ENCODE measurements around the gene SULT1A2.
"Not testable (repeated sequence)": the region's sequence is repeated elsewhere in the genome, so short reads cannot be mapped to it uniquely, and the experiment has no call there.

The SULT1A2 gene

DNA sequence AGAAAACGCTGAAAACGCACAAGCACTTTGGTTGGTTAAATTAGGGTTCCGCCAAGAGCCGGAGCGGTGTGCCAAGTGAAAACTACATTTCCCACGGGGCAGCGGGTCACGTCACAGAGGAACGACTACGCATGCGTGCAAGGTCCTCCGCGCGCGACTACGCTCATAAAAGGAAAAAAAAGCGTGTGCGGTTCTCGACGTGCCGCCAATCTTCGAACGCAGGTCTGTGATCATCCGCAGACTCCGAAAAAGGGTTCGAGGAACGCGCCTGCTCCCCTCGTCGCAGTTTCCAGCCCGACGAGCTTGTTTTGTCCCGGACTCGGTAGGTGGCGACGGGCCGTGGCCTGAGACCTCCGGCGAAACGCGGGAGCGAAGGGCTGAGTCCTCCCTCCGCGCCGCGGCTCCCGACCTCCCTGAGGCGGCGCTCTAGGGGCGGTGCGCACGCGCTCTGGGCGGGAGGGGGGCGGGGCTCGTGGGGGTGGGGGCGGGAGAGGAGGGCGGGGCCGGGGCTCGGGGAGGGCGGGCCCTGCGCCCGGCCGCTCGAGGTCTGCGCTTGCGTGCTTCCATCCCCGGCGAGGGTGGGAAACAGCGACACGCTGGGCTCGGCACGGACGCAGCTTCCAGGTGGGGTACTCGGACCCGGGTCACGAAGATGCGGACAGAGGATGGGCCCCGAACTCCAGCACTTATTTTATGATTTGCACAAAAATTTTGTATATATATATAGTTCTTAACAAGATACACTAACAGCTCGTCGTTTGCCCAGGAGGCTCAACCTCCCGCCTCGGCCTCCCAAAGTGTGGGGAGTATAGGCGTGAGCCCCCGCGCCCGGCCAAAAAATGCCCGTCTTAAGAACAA, 42.8 kb downstream of the SULT1A2 start, which contains the start of gene SGF29:
TSS of gene SGF29 (plus strand) at position 145 of the 858 bp plus-strand sequence. CDS start 27,150 bp downstream, outside the sequence.
- peak in 2 of 3 experiments; percentile 15 to 42 for TF ChIP-seq CTCF (IDR thresholded peaks at IDR 0.05; ENCODE audit: unreplicated experiment in 3 of 3)
- no peaks in the 10 kb centered on the region for H3K9me3 Mint-ChIP-seq
- peak within 1 kb of the TSS; percentile 92 to 96 (median 94) for H3K4me3 Mint-ChIP-seq
- peak within 1 kb of the TSS; percentile 98 to 99 (median 99) for H3K27ac Mint-ChIP-seq
- peaks cover 15% of the 10 kb centered on the region for H3K36me3 Mint-ChIP-seq (ENCODE audit: low read depth)
- peaks cover 14% of the 10 kb centered on the region for H3K4me1 Mint-ChIP-seq
- H3K27me3 Mint-ChIP-seq (ENCODE audit: low read depth): no peaks in the 10 kb centered on the region

GRCh38 chr16:28549301-28549899, 47.5 kb downstream of the SULT1A2 start:
- Mint-ChIP-seq H3K27me3 (ENCODE audit: low read depth) (no peaks in the 10 kb centered on the region), H3K9me3 (no peaks in the 10 kb centered on the region), H3K36me3 (ENCODE audit: low read depth) (no peaks in the 10 kb centered on the region), H3K4me3 (peak overlapping the region in 2 of 3 experiments; percentile 49 to 74), H3K27ac (peak overlapping the region in 2 of 3 experiments; percentile 35 to 86), H3K4me1 (peaks cover under 1% of the 10 kb centered on the region)
- TF ChIP-seq CTCF (IDR thresholded peaks at IDR 0.05; ENCODE audit: unreplicated experiment in 3 of 3): peak; percentile 33 to 49 (median 39)

GRCh38 chr16:28548306-28548802, 48.5 kb downstream of the SULT1A2 start:
- no peak for TF ChIP-seq CTCF (IDR thresholded peaks at IDR 0.05; ENCODE audit: unreplicated experiment in 3 of 3)
- H3K36me3 Mint-ChIP-seq (ENCODE audit: low read depth): no peaks in the 10 kb centered on the region
- H3K27me3 Mint-ChIP-seq (ENCODE audit: low read depth): no peaks in the 10 kb centered on the region
- no peaks in the 10 kb centered on the region for H3K4me1 Mint-ChIP-seq
- no peak overlapping the region for H3K4me3 Mint-ChIP-seq
- H3K27ac Mint-ChIP-seq: no peak overlapping the region
- H3K9me3 Mint-ChIP-seq: no peaks in the 10 kb centered on the region

- H3K27ac Mint-ChIP-seq: no peak overlapping the region
- H3K9me3 Mint-ChIP-seq: no peaks in the 10 kb centered on the region
- no peaks in the 10 kb centered on the region for H3K4me1 Mint-ChIP-seq
- no peak for TF ChIP-seq CTCF (IDR thresholded peaks at IDR 0.05; ENCODE audit: unreplicated experiment in 3 of 3)
- H3K4me3 Mint-ChIP-seq: no peak overlapping the region
- no peaks in the 10 kb centered on the region for H3K36me3 Mint-ChIP-seq (ENCODE audit: low read depth)
- H3K27me3 Mint-ChIP-seq (ENCODE audit: low read depth): no peaks in the 10 kb centered on the region
Measured at GRCh38 chr16:28546626-28547025, 50.2 kb downstream of the SULT1A2 start.

- H3K4me3 Mint-ChIP-seq; H3K4me1 Mint-ChIP-seq; H3K27me3 Mint-ChIP-seq (ENCODE audit: low read depth); H3K9me3 Mint-ChIP-seq; H3K36me3 Mint-ChIP-seq (ENCODE audit: low read depth); H3K27ac Mint-ChIP-seq: not testable (repeated sequence)
Measured at GRCh38 chr16:28545964-28546363, 50.9 kb downstream of the SULT1A2 start.

GRCh38 chr16:28544998-28545397, 51.9 kb downstream of the SULT1A2 start:
- H3K27ac Mint-ChIP-seq: no peak overlapping the region
- no peaks in the 10 kb centered on the region for H3K36me3 Mint-ChIP-seq (ENCODE audit: low read depth)
- no peaks in the 10 kb centered on the region for H3K4me1 Mint-ChIP-seq
- TF ChIP-seq CTCF (IDR thresholded peaks at IDR 0.05; ENCODE audit: unreplicated experiment in 3 of 3): no peak
- H3K4me3 Mint-ChIP-seq: no peak overlapping the region
- no peaks in the 10 kb centered on the region for H3K9me3 Mint-ChIP-seq
- H3K27me3 Mint-ChIP-seq (ENCODE audit: low read depth): no peaks in the 10 kb centered on the region
